Measurements from ENCODE around the gene DPEP1. TPM values are rescaled to one million over a fixed set of nuclear protein-coding genes. Genes with fewer than 3 reads are reported as not detected.

The DPEP1 gene
- total RNA-seq, 6 experiments from 2014 or later: 0.93 TPM; not detected in 5

GRCh38 chr16:89636663-89637062, 23.2 kb downstream of the DPEP1 start:
- Histone ChIP-seq H3K4me1 (peaks cover 0 to 7% (median 0%) of the 10 kb centered on the region in 4 donors), H3K27ac (no peak overlapping the region), H3K4me3 (no peak overlapping the region), H3K9me3 (no peaks in the 10 kb centered on the region), H3K27me3 (no peaks in the 10 kb centered on the region), H3K36me3 (no peaks in the 10 kb centered on the region)
- no peak for ATAC-seq
- 67% methylated on average over 1 of the region's 12 CpGs for WGBS (ENCODE audit: insufficient coverage, low coverage, low lambda C conversion rate, missing lambda C conversion rate)
- intact Hi-C loops (cut with DNase I): no loop called here
- no peak for DNase-seq
- no peak for TF ChIP-seq POLR2A (IDR thresholded peaks at IDR 0.05)
- TF ChIP-seq CTCF (IDR thresholded peaks at IDR 0.05): no peak

GRCh38 chr16:89637379-89637778, 23.9 kb downstream of the DPEP1 start:
- intact Hi-C loops (cut with DNase I): no loop called here
- TF ChIP-seq POLR2A (IDR thresholded peaks at IDR 0.05) (no peak), CTCF (IDR thresholded peaks at IDR 0.05) (no peak)
- 45% methylated on average over 4 of the region's 10 CpGs for WGBS (ENCODE audit: insufficient coverage, low coverage, low lambda C conversion rate, missing lambda C conversion rate)

GRCh38 chr16:89638455-89638854, 25.0 kb downstream of the DPEP1 start:
- Histone ChIP-seq H3K4me3 (no peak overlapping the region), H3K4me1 (peaks cover 0 to 7% (median 0%) of the 10 kb centered on the region in 4 donors), H3K9me3 (no peaks in the 10 kb centered on the region), H3K36me3 (no peaks in the 10 kb centered on the region), H3K27ac (no peak overlapping the region), H3K27me3 (no peaks in the 10 kb centered on the region)
- ATAC-seq: no peak
- 91% methylated on average over 3 of the region's 10 CpGs for WGBS (ENCODE audit: insufficient coverage, low coverage, low lambda C conversion rate, missing lambda C conversion rate)
- intact Hi-C loops (cut with DNase I): no loop called here
- TF ChIP-seq CTCF (IDR thresholded peaks at IDR 0.05): no peak
- DNase-seq: no peak

More at GRCh38 chr16:89637379-89637778, 23.9 kb downstream of the DPEP1 start:
- no peak overlapping the region for H3K27ac ChIP-seq
- H3K36me3 ChIP-seq: no peaks in the 10 kb centered on the region
- no peak overlapping the region for H3K4me3 ChIP-seq
- H3K9me3 ChIP-seq: no peaks in the 10 kb centered on the region
- no peak for ATAC-seq
- peaks cover 0 to 7% (median 0%) of the 10 kb centered on the region in 4 donors for H3K4me1 ChIP-seq
- no peaks in the 10 kb centered on the region for H3K27me3 ChIP-seq
- no peak for DNase-seq

- intact Hi-C loops (cut with DNase I): no loop called here
- DNase-seq (no peak), ATAC-seq (no peak)
- Histone ChIP-seq H3K9me3 (no peaks in the 10 kb centered on the region), H3K4me1 (peaks cover 0 to 7% (median 0%) of the 10 kb centered on the region in 4 donors), H3K27ac (no peak overlapping the region), H3K36me3 (no peaks in the 10 kb centered on the region), H3K27me3 (no peaks in the 10 kb centered on the region), H3K4me3 (no peak overlapping the region)
- TF ChIP-seq CTCF (IDR thresholded peaks at IDR 0.05): no peak
- TF ChIP-seq POLR2A (IDR thresholded peaks at IDR 0.05): no peak
- WGBS (ENCODE audit: insufficient coverage, low coverage, low lambda C conversion rate, missing lambda C conversion rate): 53% methylated on average over 3 of the region's 6 CpGs
Observed at GRCh38 chr16:89639385-89639784, 25.9 kb downstream of the DPEP1 start.
